ENCODE results near the gene TMEM225B. TPM values are rescaled to one million over a fixed set of nuclear protein-coding genes. Genes with fewer than 3 reads are reported as not detected.

The TMEM225B gene
- total RNA-seq, 1 experiment from 2014 or later: 0.70 TPM

DNA sequence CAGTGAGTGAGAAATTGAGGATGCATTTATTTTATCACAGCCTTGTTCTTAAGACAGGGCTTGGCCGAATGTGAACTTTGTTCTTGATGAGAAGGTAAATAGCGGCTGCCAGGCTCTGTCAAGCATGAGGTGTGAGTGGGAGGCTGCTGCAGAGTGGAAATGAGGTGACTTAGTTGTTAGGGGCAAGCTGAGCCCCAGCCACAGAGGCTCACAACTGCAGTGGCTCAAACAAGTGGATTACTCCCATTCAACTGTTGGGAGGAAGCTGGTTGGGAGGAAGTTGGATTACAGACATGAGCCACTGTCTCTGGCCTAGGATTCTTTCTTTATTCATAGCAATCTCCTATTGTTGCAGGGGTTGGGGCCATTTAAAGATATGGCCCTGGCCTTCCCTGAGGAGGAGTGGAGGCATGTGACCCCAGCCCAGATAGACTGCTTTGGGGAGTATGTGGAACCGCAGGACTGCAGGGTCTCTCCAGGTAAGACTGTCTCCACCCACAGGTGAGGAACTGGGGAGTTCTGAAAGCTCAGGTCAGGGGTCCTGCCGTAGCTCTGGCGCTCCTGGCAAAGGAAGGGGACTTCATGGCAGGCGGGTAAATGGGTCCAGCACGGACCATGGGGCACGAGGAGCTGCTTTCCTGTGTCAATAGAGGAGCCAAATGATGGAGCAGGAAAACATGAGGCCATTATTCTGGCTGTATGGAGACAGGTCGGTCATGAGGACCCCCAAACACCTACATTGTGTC is 25.8 kb downstream of the TMEM225B start:
- Mint-ChIP-seq H3K36me3 (ENCODE audit: insufficient read depth, unreplicated experiment) (peaks cover 94% of the 10 kb centered on the region), H3K9me3 (ENCODE audit: unreplicated experiment) (no peaks in the 10 kb centered on the region), H3K4me3 (ENCODE audit: unreplicated experiment) (no peak overlapping the region), H3K4me1 (ENCODE audit: insufficient read depth, unreplicated experiment) (peaks cover 8% of the 10 kb centered on the region), H3K27me3 (ENCODE audit: insufficient read depth, unreplicated experiment) (no peaks in the 10 kb centered on the region), H3K27ac (ENCODE audit: low read depth, unreplicated experiment) (peak overlapping the region; percentile 27)
- ChIA-PET CTCF (interaction anchor here (1.3 kb wide), 1 partner anchor 214 kb away, joined by 3 read pairs; no protein-coding TSS in a partner anchor), POLR2A (interaction anchor here (0.7 to 1.1 kb wide), 2 partner anchors 10 to 11 kb away, joined by 3 to 4 read pairs; no protein-coding TSS in a partner anchor)
- DNase-seq (ENCODE audit: unreplicated experiment): no peak
- no TSS peak for BruUV-seq (replicated peaks)
- intact Hi-C loops (cut with micrococcal nuclease): no loop called here
- TF ChIP-seq, protein P1, sequence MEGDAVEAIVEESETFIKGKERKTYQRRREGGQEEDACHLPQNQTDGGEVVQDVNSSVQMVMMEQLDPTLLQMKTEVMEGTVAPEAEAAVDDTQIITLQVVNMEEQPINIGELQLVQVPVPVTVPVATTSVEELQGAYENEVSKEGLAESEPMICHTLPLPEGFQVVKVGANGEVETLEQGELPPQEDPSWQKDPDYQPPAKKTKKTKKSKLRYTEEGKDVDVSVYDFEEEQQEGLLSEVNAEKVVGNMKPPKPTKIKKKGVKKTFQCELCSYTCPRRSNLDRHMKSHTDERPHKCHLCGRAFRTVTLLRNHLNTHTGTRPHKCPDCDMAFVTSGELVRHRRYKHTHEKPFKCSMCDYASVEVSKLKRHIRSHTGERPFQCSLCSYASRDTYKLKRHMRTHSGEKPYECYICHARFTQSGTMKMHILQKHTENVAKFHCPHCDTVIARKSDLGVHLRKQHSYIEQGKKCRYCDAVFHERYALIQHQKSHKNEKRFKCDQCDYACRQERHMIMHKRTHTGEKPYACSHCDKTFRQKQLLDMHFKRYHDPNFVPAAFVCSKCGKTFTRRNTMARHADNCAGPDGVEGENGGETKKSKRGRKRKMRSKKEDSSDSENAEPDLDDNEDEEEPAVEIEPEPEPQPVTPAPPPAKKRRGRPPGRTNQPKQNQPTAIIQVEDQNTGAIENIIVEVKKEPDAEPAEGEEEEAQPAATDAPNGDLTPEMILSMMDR (IDR thresholded peaks at IDR 0.05; ENCODE audit: unreplicated experiment): no peak

DNA sequence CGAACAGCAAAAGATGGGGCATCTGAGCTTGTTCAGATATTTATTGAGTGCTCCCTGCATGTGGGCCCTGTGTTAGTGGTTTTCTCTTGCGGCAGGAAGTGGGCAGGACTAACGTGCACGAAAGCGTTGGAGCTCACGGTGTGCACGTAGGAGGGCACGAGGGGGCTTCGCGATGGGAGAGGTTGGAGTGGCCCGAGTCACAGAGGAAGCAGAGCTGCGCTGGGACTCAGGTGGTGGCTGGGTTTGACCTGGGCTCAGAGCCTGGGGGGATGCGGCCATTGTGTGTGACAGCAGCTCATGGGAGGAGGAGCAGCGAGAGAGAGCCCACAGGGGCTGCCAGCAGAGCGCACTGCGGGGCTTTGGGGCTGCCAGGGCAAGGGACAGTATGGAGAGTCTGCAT is 26.4 kb downstream of the TMEM225B start:
- Mint-ChIP-seq H3K4me3 (ENCODE audit: unreplicated experiment) (no peak overlapping the region), H3K4me1 (ENCODE audit: insufficient read depth, unreplicated experiment) (peaks cover 2% of the 10 kb centered on the region), H3K27ac (ENCODE audit: low read depth, unreplicated experiment) (no peak overlapping the region), H3K9me3 (ENCODE audit: unreplicated experiment) (no peaks in the 10 kb centered on the region), H3K36me3 (ENCODE audit: insufficient read depth, unreplicated experiment) (peaks cover 94% of the 10 kb centered on the region), H3K27me3 (ENCODE audit: insufficient read depth, unreplicated experiment) (no peaks in the 10 kb centered on the region)
- TF ChIP-seq, protein P1 (IDR thresholded peaks at IDR 0.05; ENCODE audit: unreplicated experiment): no peak
- intact Hi-C loops (cut with micrococcal nuclease): no loop called here
- BruUV-seq (replicated peaks): no TSS peak
- CTCF ChIA-PET: interaction anchor here (1.3 kb wide), 1 partner anchor 213 kb away, joined by 3 read pairs; no protein-coding TSS in a partner anchor
- POLR2A ChIA-PET: interaction anchor here (0.7 to 1.1 kb wide), 2 partner anchors 9 to 11 kb away, joined by 3 to 4 read pairs; no protein-coding TSS in a partner anchor
- no peak for DNase-seq (ENCODE audit: unreplicated experiment)

DNA sequence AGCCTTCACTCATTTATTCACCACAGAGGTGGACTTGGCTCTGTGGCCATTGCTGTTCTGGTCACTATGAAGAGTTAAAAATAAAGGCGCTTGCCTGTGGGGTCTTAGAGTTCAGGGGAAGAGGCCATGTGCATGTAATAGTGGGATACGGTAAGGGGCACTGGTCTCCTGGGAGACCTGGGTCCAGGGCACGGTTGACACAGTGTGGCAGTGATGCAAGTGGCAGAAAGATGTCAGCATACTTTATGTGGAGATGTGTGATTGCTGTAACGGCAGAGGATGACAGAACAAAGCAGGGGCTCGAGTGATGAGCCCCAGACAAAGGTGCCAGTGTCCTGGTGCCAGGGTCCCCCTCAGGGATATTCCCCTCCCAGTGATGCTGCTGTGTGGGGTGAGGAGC is 27.3 kb downstream of the TMEM225B start:
- CTCF ChIA-PET: interaction anchor here (0.6 to 1.3 kb wide), 2 partner anchors 212 to 215 kb away, joined by 3 to 4 read pairs; no protein-coding TSS in a partner anchor
- H3K27ac Mint-ChIP-seq (ENCODE audit: low read depth, unreplicated experiment): no peak overlapping the region
- intact Hi-C loops (cut with micrococcal nuclease): no loop called here
- no peaks in the 10 kb centered on the region for H3K27me3 Mint-ChIP-seq (ENCODE audit: insufficient read depth, unreplicated experiment)
- H3K36me3 Mint-ChIP-seq (ENCODE audit: insufficient read depth, unreplicated experiment): peaks cover 90% of the 10 kb centered on the region
- TF ChIP-seq, protein P1 (IDR thresholded peaks at IDR 0.05; ENCODE audit: unreplicated experiment): no peak
- H3K4me3 Mint-ChIP-seq (ENCODE audit: unreplicated experiment): no peak overlapping the region
- POLR2A ChIA-PET: no interaction called here
- no TSS peak for BruUV-seq (replicated peaks)
- peaks cover under 1% of the 10 kb centered on the region for H3K4me1 Mint-ChIP-seq (ENCODE audit: insufficient read depth, unreplicated experiment)
- no peaks in the 10 kb centered on the region for H3K9me3 Mint-ChIP-seq (ENCODE audit: unreplicated experiment)
- no peak for DNase-seq (ENCODE audit: unreplicated experiment)

DNA sequence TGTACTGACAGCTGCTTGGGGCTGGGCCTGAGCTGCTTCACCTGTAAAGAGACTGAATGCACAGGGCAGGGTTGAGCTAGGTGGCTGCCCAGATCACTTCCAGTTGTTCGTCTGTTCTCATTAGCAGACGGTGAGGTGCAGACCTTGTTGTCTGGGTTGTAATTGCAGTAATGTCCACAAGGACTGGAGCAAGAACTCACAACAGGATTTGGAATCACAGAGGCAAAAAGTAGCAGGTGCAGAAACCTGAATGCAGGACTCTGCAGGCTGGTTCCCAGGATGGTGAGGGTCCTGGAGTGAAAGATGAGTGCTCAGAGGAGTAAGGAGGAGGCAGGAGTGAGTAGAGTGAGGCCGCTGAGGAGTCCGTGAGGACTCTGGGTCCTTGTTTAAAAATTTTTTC is 27.9 kb downstream of the TMEM225B start:
- no TSS peak for BruUV-seq (replicated peaks)
- Mint-ChIP-seq H3K9me3 (ENCODE audit: unreplicated experiment) (no peaks in the 10 kb centered on the region), H3K27me3 (ENCODE audit: insufficient read depth, unreplicated experiment) (no peaks in the 10 kb centered on the region), H3K4me1 (ENCODE audit: insufficient read depth, unreplicated experiment) (peaks cover 6% of the 10 kb centered on the region), H3K36me3 (ENCODE audit: insufficient read depth, unreplicated experiment) (peaks cover 90% of the 10 kb centered on the region), H3K27ac (ENCODE audit: low read depth, unreplicated experiment) (no peak overlapping the region), H3K4me3 (ENCODE audit: unreplicated experiment) (no peak overlapping the region)
- ChIA-PET CTCF (interaction anchor here (0.6 kb wide), 1 partner anchor 215 kb away, joined by 4 read pairs; no protein-coding TSS in a partner anchor), POLR2A (no interaction called here)
- TF ChIP-seq, protein P1 (IDR thresholded peaks at IDR 0.05; ENCODE audit: unreplicated experiment): no peak
- intact Hi-C loops (cut with micrococcal nuclease): no loop called here
- DNase-seq (ENCODE audit: unreplicated experiment): no peak

Data from MCF 10A (cell line).